Measurements from ENCODE around the gene SYT13. TPM values are rescaled to one million over a fixed set of nuclear protein-coding genes. Genes with fewer than 3 reads are reported as not detected.

Gene SYT13
- total and polyA plus RNA-seq, 8 donors = 0.21 to 5.5 (median 4.4) TPM

GRCh38 chr11:45232341-45233080, 53.6 kb downstream of the SYT13 start:
- Histone ChIP-seq H3K36me3 (peaks cover 0 to 8% of the 10 kb centered on the region in 2 donors), H3K27ac (no peak overlapping the region), H3K4me1 (no peaks in the 10 kb centered on the region), H3K27me3 (no peaks in the 10 kb centered on the region), H3K4me3 (no peak overlapping the region), H3K9me3 (no peaks in the 10 kb centered on the region)
- intact Hi-C loops (cut with DNase I) = no loop called here
- DNase-seq = no peak
- TF ChIP-seq, protein P1, sequence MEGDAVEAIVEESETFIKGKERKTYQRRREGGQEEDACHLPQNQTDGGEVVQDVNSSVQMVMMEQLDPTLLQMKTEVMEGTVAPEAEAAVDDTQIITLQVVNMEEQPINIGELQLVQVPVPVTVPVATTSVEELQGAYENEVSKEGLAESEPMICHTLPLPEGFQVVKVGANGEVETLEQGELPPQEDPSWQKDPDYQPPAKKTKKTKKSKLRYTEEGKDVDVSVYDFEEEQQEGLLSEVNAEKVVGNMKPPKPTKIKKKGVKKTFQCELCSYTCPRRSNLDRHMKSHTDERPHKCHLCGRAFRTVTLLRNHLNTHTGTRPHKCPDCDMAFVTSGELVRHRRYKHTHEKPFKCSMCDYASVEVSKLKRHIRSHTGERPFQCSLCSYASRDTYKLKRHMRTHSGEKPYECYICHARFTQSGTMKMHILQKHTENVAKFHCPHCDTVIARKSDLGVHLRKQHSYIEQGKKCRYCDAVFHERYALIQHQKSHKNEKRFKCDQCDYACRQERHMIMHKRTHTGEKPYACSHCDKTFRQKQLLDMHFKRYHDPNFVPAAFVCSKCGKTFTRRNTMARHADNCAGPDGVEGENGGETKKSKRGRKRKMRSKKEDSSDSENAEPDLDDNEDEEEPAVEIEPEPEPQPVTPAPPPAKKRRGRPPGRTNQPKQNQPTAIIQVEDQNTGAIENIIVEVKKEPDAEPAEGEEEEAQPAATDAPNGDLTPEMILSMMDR (IDR thresholded peaks at IDR 0.05) = no peak
- ATAC-seq = no peak

DNA sequence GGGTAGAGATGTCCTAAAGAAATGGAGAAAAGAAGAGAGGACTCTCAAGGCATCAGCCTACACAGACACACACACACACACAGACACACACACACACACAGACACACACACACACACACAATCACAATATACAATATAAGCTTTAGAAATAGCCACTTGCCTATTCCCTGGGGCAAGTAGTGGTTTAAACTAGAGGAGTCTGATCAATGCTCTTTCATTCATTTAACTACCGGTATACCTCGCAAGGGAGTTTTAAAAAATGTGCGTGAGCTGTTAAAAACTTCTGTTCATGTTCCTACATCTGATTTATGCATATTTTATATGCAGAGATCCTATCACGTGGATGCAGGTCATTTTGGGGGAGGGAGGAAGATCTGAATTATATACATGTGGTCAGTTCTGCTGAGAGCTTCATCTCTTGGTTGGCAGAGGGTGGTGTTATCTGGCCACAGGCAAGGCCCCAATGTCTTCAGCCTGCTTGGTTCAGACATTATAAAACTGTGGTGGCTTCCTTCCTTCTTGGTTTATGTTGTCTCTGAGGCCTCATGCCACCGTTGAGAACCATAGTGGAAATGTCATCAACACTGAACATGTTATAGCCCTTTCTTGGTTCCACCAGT, 56.6 kb downstream of the SYT13 start:
- ATAC-seq = no peak
- no peak overlapping the region for H3K4me3 ChIP-seq
- H3K4me1 ChIP-seq = no peaks in the 10 kb centered on the region
- no peak for DNase-seq
- H3K9me3 ChIP-seq = no peaks in the 10 kb centered on the region
- H3K27ac ChIP-seq = no peak overlapping the region
- peaks cover 0 to 36% of the 10 kb centered on the region in 2 donors for H3K36me3 ChIP-seq
- intact Hi-C loops (cut with DNase I) = no loop called here
- no peaks in the 10 kb centered on the region for H3K27me3 ChIP-seq
- TF ChIP-seq, protein P1 (IDR thresholded peaks at IDR 0.05) = no peak

- Histone ChIP-seq H3K27ac (no peak overlapping the region), H3K4me3 (no peak overlapping the region), H3K4me1 (no peaks in the 10 kb centered on the region), H3K27me3 (no peaks in the 10 kb centered on the region), H3K36me3 (peaks cover 0 to 41% of the 10 kb centered on the region in 2 donors), H3K9me3 (no peaks in the 10 kb centered on the region)
- no peak for ATAC-seq
- intact Hi-C loops (cut with DNase I) = no loop called here
- no peak for DNase-seq
- TF ChIP-seq, protein P1 (IDR thresholded peaks at IDR 0.05) = no peak
Observed at GRCh38 chr11:45227836-45228235, 58.3 kb downstream of the SYT13 start.

DNA sequence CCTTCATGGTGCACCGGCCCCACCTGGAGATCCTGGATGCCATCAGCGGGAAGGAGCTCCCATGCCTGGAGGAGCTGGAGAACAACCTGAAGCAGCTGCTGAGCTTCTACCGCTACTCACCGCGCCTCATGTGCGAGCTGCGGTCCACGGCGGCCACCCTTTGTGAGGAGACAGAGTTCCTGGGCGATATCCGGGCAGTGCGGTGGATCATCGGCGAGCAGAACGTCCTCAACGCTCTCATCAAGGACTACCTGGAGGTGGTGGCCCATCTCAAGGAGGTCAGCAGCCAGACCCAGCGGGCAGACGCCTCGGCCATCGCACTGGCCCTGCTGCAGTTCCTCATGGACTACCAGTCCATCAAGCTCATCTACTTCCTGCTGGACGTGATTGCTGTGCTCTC, 59.2 kb downstream of the SYT13 start:
- Histone ChIP-seq H3K27me3 (no peaks in the 10 kb centered on the region), H3K4me1 (no peaks in the 10 kb centered on the region), H3K9me3 (no peaks in the 10 kb centered on the region), H3K36me3 (peaks cover 0 to 41% of the 10 kb centered on the region in 2 donors), H3K4me3 (no peak overlapping the region), H3K27ac (no peak overlapping the region)
- intact Hi-C loops (cut with DNase I) = no loop called here
- TF ChIP-seq, protein P1 (IDR thresholded peaks at IDR 0.05) = no peak
- ATAC-seq = no peak
- peak in 1 of 4 donors; percentile 59 for DNase-seq

Measured in left lung (tissue), 10 donors.